NCI-H510A treated with DMSO at 0.1 percent for 48 hours (cell line): ENCODE results near the gene NEB.
"Not testable (repeated sequence)": the region's sequence is repeated elsewhere in the genome, so short reads cannot be mapped to it uniquely, and the experiment has no call there.

ENCODE experiments used
- DNase-seq: peaks from one replicate; lab custom pipeline; 2025; lab: John Stamatoyannopoulos, UW

NEB gene

GRCh38 chr2:151704480-151704961 lies 29.8 kb downstream of the NEB start:
- not testable (repeated sequence) for DNase-seq

GRCh38 chr2:151698134-151698533 lies 36.1 kb downstream of the NEB start:
- DNase-seq, result not testable (repeated sequence)

DNA sequence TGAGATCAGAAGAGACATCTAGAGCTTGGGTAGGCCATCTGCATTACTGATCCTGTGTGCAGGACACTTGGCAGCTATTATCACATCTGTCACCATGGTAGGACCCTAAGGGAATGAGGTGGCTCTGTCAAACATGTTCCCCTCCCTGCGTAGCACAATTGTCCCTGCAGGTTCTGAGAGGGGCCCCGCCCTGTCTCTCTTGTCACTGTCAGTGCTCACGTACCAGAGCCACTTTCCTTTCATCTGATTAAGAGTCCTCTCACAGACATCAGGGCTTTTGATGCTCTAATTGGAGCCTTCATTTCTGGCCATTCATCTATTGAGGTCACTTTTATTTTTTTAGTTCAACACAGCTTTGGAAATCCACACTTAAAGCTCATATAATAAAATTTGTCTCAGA lies 38.5 kb downstream of the NEB start:
- no peak for DNase-seq

DNA sequence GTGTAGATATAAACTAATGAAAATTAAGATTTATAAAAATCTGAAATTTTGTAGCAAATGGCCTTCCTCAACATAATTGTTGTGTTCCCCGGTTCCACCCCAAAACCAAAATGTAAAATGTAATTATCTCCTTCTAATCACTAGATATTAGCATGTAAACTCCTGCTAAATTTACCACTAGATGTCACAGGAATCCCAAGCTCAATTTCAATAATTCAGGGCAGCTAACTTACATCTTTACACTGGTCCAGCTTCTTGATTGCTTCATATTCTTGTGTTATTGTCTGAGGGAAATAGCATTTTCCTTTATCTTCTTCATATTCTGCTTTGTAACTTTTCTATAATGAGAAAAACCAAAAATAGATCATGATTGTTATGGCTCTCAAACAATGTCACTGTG lies 42.6 kb downstream of the NEB start:
- DNase-seq, result no peak

DNA sequence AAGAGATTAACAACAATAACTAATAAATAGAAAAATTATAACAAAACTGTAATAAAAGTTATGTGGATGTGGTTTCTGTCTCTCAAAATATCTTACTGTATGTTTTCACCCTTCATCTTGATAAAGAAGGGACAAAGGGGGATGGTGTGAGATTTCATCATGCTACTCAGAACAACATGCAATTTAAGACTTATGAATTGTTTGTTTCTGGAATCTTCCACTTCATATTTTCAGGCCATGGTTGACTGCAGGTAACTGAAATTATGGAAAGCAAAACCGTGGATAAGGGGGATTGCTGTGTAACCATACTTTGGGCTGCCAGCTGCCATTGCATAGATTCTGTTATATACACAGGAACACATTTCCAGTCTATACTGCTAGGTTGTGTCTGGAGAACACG lies 45.6 kb downstream of the NEB start:
- no peak for DNase-seq

DNA sequence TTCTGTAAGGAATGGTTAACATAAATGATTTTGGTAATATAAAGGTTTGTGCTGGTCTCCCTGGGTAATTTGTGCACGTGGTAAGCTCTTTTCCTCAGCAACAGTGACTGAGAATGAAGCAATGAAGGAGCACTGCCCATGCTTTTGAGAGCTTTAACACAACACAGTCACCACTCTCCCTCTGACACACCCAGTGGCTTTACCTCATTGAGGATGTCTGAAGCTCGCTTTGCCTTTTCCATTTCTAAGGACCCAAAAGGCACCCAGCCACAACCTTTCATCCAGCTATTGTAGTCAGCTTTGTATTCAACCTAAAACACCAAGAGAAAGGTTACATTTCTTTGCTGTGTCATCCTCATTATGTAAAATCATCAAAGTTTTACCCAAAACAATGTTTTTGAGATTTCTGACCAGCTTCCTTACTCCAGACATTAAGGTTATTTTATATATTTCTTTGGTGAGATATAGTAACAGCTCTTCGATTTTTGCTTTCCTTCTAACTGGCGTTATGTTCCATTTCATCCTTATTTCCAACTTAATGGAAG lies 51.7 kb downstream of the NEB start:
- no peak for DNase-seq

- DNase-seq, result no peak
These were observed 53.2 kb downstream of the NEB start for GRCh38 chr2:151681051-151681450.

GRCh38 chr2:151679994-151680393 lies 54.3 kb downstream of the NEB start:
- no peak for DNase-seq

- DNase-seq, result no peak
These were observed 55.4 kb downstream of the NEB start for GRCh38 chr2:151678849-151679248.

GRCh38 chr2:151673016-151673415 lies 61.3 kb downstream of the NEB start:
- DNase-seq, result no peak

- DNase-seq, result no peak
These were observed 62.0 kb downstream of the NEB start for GRCh38 chr2:151672277-151672676.

- no peak for DNase-seq
These were observed 63.3 kb downstream of the NEB start for GRCh38 chr2:151670846-151671597.

DNA sequence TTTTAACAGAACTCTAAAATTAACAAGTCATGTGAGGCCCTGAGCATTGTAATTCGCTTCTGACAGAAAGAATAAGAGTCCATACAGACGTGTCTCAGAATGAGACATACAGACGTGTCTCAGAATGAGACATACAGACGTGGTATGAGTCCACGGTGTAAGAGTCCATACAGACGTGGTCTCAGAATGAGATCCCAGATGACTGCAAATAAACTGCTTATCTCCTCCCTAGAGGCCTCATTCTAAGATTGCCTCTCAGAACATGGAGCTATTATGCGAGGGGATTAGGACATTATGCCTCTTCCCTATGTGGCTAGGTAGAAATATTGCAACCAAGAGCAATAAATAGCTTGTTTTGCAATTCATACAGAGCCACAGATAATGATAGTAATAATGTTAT lies 63.9 kb downstream of the NEB start:
- no peak for DNase-seq

- DNase-seq, result no peak
These were observed 64.6 kb downstream of the NEB start for GRCh38 chr2:151669585-151670081.

GRCh38 chr2:151668737-151669136 lies 65.5 kb downstream of the NEB start:
- DNase-seq, result no peak

- no peak for DNase-seq
These were observed 68.3 kb downstream of the NEB start for GRCh38 chr2:151665959-151666358.

- DNase-seq, result no peak
These were observed 69.8 kb downstream of the NEB start for GRCh38 chr2:151664520-151664919.

GRCh38 chr2:151661625-151662024 lies 72.7 kb downstream of the NEB start:
- DNase-seq, result no peak

- DNase-seq, result no peak
These were observed 76.2 kb downstream of the NEB start for GRCh38 chr2:151658081-151658480.

DNA sequence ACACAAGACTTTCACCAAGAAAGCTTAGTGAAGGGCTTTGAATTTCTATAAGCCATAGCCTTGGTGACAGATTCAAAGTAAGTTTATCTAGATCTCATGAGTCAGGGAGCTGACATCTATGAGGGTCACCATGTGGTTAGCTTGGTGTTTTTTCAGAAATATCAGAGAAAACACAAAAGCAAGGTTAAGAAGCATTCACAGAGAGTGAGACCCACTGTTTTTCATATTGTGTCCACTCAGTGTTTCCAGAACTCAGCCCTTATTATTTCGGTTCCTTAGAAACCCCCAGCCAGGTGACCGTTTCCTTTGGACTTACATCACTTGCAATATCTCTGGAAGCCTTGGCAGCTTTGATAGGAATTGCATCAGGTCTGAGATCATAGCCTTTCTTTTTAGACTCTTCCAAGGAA lies 76.6 kb downstream of the NEB start:
- DNase-seq, result no peak

DNA sequence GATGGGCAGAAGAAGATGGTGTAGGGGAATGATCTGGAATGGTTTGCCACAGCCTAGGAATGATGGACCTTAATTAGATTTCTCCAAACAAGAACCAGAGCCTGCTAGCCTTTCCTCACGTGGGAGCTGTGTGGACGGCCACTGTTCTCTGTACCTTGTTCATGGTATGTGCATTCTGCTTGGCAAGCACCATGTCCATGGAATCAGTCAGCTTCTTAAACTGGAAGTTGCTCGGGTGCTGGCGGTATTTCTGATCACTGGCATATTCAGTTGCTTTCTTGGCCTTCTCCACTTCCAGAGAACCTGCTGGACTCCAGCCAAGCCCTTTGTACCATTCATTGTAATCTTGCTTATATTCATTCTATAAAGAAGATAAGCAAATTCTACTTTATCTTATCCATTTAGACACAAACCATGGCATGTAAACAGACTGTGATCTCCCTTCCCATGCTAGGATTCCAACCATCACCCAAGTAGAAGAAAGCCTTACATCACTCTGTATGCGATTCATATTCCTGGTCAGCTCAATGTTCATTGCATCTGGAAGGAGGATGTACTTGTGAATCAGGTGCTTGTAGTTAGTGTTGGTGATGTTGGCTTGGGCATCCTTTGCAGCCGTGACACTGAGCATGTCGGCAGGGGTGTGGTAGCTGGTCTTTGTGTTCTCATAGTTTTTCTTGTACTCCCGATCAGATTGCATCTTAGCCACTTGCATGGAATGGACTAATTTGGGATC lies 78.4 kb downstream of the NEB start:
- no peak for DNase-seq

DNA sequence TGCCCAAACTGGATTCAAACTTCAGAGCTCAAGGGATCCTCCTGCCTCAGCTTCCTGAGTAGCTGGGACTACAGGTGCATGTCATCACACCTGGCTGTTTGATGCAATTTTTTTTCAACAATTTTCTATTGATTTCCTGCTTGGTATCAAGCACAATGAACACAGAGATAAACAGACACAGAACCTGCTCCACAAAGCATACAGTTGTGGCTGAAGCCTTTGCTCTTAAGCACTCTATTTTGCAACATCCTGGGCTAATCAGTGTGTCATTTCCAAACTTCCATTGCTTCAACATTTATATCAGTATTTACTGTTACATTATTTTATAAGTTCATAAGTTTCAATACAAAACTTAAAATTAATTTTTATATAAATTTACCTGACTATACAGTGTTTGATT lies 79.4 kb downstream of the NEB start:
- DNase-seq, result no peak

GRCh38 chr2:151654085-151654484 lies 80.2 kb downstream of the NEB start:
- DNase-seq, result no peak
